RCC 7860 (cell line): ENCODE data around the gene RBM14.
"Not testable (repeated sequence)": the region's sequence is repeated elsewhere in the genome, so short reads cannot be mapped to it uniquely, and the experiment has no call there.

ENCODE experiments used
- DNase-seq: peaks from one replicate; pipeline ENCODE4 v3.0.0-alpha.2; 2015; ENCODE audit warnings: low spot score
- FAIRE-seq: peaks from 2 replicates; lab custom pipeline; 2012; peaks lifted over from hg19 to GRCh38; lab: Jason Lieb, UNC

RBM14 gene

DNA sequence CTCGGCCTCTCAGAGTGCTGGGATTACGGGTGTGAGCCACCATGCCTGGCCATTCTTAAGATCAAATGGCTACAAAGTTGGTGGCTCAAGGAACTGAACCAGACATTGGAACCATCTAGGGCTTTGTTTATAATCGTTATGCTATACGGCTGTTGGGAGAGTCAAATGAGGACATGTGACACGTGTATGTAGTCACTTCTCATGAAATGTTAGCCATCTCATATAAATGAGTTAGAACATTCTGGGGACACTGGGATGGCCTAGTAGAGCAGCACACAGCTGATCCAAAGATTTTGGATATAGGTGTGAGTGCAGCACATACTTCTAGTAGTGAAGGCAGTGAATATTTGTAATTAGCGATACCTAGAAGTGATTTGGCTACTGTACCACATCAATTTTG, 15.5 kb downstream of the RBM14 start:
- FAIRE-seq (no peak), DNase-seq (no peak)

DNA sequence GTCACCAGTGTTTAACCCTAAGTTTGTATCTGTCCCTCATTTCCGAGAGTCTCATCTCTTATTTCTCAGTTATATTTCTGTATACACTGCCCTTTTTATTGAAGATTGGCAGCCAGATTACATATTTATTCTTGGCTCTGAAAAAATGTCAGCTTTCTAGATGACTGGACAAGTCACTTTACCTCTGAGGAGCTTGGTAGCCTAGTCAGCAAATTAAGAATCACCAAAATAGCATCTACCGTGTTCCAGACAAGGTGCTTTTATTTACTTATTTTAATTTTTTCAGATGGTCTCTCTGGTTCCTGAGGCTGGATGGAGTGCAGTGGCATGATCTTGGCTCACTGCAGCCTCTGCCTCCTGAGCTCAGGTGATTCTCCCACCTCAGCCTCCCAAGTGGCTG, 16.5 kb downstream of the RBM14 start:
- no peak for FAIRE-seq
- DNase-seq, result no peak

DNA sequence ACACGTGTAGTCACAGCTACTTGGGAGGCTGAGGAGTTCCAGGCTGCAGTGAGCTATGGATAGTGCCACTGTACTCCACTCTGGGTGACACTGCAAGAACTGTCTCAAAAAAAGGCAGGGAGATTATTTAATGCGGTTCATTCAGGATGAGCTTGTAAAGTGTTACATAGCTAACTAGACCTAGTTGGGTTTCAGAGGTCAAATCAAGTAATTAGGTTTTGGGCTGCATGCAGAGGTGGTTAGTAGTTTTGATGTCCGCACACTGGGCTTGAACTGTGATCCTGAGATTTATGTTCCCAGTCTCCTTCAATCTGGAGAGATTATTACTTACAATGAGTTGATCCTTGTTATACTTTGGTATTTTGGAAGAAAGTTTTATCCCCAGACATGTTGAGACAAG, 20.0 kb downstream of the RBM14 start:
- FAIRE-seq, result no peak
- no peak for DNase-seq

DNA sequence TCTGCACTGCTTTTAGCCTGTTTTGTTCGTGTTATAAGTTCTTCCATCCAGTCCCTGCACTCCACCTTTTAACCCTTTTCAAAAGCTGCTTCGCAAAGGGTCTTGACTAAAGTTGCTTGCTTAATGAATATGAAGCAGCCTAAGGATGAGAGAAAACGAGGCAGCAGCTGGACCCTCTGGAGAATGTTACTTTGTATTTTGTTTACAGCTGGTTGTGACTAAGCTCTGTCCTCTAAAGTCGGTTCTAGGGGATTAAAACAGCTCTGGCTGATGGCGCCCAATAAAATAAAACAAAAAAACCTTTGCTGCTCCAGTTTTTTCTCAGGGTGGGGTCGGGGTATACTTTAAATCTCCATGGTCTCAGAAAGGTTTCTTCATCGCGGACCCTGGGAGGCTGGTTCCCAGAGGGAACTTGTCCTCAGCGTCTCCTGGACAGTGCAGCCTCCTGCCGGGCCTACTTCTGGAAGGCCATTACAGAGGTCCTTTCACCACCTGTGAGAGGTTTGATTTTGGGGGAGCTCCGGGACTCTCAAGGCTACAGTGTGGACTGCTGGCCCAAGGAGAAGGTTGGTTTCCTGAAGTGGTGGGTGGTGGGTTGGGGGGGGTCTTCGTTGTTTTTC, 21.2 kb downstream of the RBM14 start:
- no peak for DNase-seq
- FAIRE-seq, result no peak

DNA sequence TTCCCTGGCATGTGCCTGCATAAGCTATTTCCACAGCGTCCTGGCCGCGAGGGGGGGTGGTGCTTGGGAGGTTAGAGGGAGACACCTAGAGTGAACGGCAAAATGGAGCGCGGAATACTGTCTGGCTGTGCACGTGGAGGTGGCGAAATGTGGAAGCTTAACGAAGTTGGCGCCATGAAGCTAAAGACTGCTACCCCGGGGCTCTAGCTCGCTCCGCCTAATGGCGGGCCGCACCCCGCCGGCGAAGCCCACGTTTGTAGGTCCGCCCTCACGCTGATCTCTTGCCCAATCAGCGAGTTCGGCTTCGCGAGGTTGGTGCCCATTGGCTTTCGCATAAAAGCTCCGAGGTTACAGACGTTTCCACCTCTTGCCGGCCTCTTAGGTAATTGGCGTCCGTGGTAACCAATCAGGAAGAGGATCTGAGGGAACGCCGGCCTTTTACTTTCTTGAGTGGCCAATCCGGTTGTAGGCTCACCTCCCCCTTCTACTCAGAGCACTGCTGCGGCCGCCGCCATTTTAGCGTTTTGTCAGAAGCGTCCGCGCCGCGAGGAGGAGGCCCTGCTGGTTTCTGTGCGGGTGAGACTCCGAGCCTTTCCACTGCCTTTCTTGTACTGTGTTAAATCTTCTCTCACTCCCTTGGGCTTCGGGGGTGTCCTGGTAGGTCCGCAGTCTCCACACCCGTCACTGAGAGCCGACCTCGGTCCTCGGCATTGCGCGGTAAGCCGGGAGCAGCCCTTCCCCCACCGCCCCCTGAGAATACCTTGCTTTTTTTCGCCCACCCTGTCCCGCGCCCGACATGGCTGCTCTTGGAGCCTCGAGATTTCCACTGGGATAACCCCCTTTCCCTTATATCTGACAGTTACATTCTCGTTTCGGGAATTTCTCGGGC, 22.0 kb downstream of the RBM14 start, which contains the start of gene RBM4:
Gene RBM4 (plus strand): TSS at position 527 of the 889 bp plus-strand sequence. CDS start 1,009 bp downstream, outside the sequence.
- peak; percentile 98 for DNase-seq
- peak; percentile 81 for FAIRE-seq

DNA sequence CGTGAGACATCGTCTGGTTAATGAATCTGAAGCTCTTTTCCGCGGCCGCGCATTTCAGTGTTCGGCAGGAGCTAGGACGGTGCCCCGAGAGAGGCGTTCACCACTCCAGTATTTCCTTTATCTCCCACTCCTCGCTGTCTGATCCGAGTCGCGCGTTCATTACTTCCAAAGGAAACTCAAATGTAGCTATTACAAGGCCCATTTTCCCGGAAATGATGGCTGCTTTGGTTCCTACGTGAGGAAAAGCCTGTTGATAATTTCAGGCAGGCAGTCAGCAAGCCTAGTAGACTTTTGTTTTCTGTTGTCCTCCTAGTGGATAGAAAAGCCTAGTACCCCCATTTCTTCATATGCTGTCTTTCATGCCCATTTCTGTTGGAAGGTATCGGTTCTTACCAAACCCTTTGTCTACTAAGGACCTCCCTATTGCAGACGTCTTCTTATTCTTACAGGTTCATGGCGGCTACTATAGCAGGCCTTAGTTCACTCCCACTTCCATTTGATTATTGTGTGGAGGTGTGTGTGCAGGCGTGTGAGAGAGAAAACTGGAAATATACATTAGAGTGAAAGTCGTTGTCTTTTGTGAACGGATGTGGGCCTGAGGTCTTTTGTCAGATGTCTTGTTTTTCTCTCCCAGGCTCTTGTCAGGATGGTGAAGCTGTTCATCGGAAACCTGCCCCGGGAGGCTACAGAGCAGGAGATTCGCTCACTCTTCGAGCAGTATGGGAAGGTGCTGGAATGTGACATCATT, 22.8 kb downstream of the RBM14 start:
- DNase-seq (no peak), FAIRE-seq (no peak)

DNA sequence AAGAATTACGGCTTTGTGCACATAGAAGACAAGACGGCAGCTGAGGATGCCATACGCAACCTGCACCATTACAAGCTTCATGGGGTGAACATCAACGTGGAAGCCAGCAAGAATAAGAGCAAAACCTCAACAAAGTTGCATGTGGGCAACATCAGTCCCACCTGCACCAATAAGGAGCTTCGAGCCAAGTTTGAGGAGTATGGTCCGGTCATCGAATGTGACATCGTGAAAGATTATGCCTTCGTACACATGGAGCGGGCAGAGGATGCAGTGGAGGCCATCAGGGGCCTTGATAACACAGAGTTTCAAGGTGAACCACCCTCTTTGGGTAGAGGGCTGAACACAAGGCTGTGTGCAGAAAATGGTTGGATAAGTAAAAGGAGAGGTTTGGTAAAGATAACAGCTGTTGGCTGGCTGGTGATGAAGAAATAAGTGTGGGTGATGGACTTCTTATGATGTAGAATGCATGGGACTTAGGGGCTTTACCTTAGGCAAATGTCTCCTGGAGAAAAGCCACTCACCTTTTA, 23.4 kb downstream of the RBM14 start:
- not testable (repeated sequence) for FAIRE-seq, DNase-seq

DNA sequence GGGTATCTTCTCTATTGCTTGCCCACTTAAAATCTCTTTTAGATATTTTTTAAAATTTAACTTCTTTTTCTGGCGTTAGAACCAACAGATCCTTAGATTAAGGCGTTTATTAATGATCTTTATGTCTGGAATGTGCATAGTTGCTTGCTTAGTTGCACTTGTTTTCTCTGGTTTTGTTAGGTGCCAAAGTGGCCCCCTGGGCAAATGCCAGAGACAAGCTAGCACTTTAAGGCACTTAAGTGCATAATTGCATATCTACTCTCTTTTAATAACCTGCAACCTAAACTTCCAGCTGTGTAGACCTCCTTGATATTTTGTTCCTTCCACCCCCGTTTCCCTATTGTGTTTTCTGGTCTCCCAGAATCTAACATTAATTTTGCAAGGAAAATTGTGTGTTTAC, 25.4 kb downstream of the RBM14 start:
- DNase-seq, result no peak
- FAIRE-seq, result no peak

DNA sequence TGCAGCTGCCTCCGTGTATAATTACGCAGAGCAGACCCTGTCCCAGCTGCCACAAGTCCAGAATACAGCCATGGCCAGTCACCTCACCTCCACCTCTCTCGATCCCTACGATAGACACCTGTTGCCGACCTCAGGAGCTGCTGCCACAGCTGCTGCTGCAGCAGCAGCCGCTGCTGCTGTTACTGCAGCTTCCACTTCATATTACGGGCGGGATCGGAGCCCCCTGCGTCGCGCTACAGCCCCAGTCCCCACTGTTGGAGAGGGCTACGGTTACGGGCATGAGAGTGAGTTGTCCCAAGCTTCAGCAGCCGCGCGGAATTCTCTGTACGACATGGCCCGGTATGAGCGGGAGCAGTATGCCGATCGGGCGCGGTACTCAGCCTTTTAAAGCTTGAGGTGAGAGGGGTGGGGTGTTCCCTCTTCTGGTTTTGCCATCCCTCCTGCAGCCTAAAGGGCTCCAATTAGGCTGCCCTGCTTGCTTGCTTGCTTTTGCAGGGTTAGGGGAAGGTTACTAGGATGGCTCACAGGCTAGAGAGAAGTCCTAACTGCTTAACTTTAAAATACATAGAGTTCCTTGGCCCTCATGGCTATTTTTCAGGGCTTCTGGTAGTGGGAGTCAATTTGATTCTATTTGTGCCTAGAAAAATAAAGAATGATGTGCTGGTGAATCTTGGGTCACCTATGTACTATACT, 27.5 kb downstream of the RBM14 start:
- DNase-seq (no peak), FAIRE-seq (no peak)

DNA sequence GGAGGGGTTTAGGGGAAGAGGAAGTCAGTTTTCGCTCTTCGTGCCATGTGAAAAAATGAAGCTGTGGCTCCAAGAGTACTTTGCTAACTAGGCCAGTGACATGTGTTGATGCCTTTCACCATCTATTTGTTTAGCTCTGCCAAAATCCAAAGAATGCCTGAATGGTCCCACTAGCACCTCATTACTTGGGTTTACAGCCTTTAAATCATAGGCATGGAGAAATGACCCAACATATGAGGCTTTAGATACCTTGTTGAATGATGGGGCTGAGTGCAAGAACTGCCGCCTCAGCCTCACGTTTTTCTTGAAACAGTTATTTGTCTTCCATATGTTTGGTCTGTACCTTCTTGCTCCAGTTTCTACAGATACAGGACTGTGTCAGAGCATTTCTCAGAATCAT, 30.4 kb downstream of the RBM14 start:
- DNase-seq (no peak), FAIRE-seq (no peak)

DNA sequence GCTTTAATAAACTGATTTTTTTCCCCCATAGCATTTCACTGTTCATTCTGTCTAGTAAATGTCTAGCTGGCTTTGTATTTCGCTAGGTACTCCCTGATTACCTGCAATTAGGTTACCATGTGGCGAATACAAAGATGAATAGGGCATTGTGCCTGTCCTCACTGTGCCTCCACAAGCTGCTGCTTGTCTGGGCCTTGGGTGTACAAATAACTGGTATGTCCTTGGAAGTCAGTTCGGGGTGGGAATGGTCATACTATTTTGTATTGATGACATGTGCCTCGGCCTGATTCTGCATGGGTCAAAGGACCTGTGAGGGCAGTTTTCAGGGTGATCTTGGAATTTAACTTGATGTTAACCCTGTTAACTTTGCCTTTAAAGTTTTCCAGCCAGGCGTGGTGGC, 33.5 kb downstream of the RBM14 start:
- DNase-seq (no peak), FAIRE-seq (no peak)

DNA sequence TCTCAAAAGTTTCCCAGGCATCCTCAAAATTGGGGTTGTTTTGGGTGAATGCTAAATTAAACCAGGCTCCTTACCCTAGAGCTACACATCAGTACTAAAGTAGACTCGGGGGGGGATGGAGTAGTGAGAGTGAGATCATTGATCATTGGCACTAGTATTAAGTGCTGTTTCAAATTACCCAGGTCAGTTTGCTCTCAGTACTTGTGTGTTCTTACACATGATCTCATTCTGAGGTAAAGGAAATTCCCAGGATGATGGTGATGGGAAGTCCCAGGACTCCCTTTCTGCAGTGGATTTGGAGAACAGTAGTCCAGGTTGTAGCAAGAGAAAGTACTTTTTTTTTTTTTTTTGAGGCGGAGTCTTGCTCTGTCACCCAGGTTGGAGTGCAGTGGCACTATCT, 34.6 kb downstream of the RBM14 start:
- FAIRE-seq (no peak), DNase-seq (peak; percentile 37)

DNA sequence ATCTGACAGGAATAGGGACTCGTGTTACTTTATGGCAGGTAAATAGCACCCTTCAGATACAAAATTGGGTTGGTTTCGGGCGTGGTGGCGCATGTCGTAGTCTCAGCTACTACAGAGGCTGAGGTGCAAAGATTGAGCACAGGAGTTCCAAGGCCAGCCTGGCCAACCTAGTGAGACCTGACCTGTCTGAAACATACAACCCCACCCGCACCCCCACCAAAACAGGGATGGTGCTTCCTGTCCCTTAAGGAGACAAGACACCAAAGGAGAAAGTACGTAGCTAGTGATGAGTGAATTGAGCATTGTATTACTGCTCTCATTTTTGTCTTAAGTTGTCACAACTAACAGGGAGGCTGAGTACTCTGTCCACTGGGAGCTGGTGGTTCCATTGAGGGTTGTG, 36.2 kb downstream of the RBM14 start:
- DNase-seq (no peak), FAIRE-seq (no peak)

DNA sequence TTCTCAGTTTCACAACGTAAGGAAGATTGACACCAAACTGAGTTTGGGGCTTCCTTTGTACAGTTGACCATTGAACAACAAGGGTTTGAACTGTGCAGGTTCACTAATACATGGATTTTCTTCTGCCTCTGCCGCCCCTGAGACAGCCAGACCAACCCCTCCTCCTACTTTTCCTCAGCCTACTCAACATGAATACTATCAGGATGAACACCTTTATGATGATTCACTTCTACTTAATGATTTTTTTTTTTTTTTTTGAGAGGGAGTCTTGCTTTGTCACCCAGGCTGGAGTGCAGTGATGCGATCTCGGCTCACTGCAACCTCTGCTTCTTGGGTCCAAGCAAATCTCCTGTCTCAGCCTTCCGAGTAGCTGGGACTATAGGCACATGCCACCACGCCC, 36.7 kb downstream of the RBM14 start:
- FAIRE-seq, result no peak

DNA sequence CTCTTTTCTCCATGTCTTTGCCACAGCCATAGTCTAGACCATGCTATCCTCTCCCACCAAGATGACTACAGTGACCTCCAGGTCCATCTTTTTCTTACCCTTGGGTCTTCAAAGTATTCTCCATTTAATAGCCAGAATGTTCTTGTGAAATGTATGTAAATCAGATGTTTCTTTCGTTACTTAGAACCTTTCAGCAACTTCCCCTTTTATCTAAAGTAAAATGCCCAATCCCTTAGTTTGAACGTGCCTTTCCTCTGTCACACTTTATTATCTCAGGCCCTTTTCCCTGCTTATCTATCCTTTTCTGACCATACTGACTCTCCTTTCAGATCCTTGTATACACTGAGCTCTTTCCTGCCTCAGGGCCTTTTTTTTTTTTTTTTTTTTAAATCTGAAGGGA, 43.3 kb downstream of the RBM14 start:
- no peak for FAIRE-seq
- no peak for DNase-seq

More for the DNA sequence above, 36.7 kb downstream of the RBM14 start:
- peak; percentile 31 for DNase-seq

DNA sequence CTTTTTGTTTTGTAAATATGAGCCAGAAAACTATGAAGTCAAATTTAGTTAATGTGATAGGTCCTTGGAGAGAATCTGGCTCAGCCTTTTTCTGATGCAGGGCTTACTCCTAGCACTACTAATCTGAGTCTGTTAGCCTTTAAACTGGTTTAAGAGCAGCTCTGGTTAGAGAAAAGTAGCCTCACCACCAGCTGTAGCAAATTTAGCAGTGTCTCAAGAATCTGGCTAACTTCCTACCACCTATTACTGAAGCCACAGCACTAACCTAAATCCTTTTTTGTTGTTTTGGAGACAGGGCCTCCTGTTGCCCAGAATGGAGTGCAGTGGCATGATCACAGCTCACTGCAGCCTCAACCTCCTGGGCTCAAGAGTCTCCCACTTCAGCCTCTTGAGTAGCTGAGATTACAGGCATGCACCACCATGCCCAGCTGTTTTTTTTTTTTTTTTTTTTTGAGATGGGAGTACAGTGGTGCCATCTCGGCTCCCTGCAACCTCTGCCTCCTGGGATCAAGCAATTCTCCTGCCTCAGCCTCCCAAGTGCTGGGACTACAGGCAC, 47.4 kb downstream of the RBM14 start:
- FAIRE-seq (no peak), DNase-seq (no peak)

DNA sequence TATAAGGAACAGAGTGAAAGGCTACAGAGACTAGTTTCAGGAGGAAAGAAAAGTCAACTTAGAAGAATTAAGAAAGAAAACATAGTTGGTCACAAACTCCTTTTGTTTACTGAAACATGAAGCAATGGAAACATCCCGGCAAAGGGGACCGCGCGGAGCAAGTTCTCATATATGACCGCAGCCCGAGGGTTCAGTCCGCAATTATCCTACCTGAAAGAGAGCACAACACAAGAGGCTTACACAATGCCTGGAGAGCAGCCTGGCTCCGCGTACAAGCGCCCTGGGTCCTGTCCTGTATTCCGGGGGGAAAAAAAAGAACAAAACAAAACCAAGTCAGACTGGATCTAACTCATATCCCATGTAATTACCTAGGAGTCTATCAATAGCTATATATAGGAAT, 48.9 kb downstream of the RBM14 start:
- FAIRE-seq, result no peak
- no peak for DNase-seq

DNA sequence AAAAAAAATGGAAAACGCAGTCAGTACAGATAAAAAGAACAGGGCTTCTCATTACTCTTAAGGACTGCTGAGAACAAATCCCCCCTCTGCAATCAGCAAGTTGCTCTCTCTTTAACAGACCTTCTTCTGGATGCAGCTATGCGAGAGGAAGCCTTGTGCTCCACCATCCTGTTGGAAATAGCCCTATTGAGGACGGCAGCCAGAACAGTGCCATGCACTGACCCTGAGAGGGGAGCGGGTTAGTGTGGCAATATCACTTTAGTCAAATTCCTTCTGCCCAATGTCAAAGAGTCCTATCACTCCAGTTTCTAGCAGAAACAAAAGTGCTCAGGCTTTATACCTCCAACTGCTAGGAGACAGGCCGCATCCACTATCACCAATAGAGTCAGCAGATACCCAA, 54.4 kb downstream of the RBM14 start:
- no peak for FAIRE-seq
- DNase-seq, result no peak

DNA sequence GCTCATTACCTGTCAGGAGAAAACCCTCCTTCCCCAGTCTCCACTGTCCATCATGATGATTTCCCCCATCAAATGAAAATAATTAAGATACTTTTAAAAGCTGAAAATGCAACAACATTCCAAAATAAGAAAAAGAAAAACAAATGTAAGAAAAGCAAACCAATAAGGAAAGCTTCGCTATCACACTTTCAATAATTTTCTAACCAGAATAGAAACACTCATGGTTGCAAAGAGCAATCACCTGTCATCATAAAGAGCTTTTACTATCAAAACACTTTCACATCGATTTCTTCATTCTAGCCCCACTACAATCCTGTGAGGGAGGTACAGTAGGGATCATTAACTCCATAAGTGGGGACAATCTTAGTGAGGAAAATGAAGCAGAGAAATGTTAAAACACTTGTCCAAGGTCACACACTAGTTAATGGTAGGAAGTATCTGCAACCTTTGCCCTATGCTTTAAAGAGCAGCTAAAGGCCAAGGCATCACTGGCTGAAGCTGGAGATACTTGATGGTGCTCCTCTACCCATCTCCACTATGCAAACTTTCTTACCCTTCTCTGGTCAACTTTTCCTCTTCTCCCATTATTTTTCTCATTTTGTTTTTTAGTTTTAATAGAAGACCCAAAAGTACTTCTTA, 58.7 kb downstream of the RBM14 start:
- FAIRE-seq, result no peak
- DNase-seq, result no peak
